ENCODE results near the gene HSPA9. TPM values are rescaled to one million over a fixed set of nuclear protein-coding genes. Genes with fewer than 3 reads are reported as not detected.

The HSPA9 gene
- total and polyA plus RNA-seq, 2 of the 8 experiments (the other 6 are each of a cell fraction or from before 2014, with no cell fraction given), result 191 to 395 TPM

DNA sequence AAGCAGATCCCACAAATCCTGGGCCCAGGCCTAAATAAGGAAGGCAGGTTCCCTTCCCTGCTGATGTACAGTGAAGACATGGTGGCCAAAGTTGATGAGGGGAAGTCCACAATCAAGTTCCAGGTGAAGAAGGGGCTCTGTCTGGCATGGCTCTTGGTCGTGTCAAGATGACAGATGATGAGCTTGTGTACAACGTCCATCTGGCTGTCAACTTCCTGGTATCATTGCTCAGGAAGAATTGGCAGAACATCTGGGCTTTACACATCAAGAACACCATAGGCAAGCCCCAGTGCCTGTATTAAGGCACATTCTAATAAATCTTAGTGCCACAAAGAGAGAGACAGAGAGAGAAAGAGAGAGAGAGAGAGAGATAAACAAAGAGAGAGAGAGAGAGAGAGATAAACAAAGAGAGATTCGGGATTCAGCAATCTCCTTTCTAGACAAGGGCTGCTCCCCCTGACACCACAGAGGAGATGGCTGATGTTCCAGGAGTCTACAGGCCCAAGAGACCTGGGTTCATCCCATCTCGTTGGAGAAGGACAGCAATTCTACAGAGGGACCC, 45.5 kb upstream of the HSPA9 start (continued):
- TF ChIP-seq ATF3 (IDR thresholded peaks at IDR 0.05; ENCODE audit: insufficient read depth, low read depth, low read length), result no peak
